SK-MEL-5 (cell line): ENCODE results near the gene PLK5. TPM values are rescaled to one million over a fixed set of nuclear protein-coding genes. Genes with fewer than 3 reads are reported as not detected.
A peak's percentile ranks its signal among the peaks of the same experiment; 100 is the strongest.
"Not testable (repeated sequence)": the region's sequence is repeated elsewhere in the genome, so short reads cannot be mapped to it uniquely, and the experiment has no call there.

Experiments used
- DNase-seq: peaks from one replicate; pipeline ENCODE4 v3.0.0-alpha.2; 2016; ENCODE audit warnings: low read depth, low spot score
- in situ Hi-C: cut with HindIII; loops from 2 replicates; pipeline ENCODE4 v1.10.0; 2016; ENCODE audit warnings: low sequenced_read_pairs, high pct_unique_total_duplicates, low pct_unique_long_range_greater_than_20kb
- total RNA-seq: library from RNA; depleted of rRNA; stranded (reverse); fragments of >200 nt; shearing (Covaris generic); gene quantifications from 2 replicates; pipeline ENCODE4 v1.2.3, GENCODE V29; 2014

The PLK5 gene
- total RNA-seq, 1 experiment from 2014 or later = not detected

DNA sequence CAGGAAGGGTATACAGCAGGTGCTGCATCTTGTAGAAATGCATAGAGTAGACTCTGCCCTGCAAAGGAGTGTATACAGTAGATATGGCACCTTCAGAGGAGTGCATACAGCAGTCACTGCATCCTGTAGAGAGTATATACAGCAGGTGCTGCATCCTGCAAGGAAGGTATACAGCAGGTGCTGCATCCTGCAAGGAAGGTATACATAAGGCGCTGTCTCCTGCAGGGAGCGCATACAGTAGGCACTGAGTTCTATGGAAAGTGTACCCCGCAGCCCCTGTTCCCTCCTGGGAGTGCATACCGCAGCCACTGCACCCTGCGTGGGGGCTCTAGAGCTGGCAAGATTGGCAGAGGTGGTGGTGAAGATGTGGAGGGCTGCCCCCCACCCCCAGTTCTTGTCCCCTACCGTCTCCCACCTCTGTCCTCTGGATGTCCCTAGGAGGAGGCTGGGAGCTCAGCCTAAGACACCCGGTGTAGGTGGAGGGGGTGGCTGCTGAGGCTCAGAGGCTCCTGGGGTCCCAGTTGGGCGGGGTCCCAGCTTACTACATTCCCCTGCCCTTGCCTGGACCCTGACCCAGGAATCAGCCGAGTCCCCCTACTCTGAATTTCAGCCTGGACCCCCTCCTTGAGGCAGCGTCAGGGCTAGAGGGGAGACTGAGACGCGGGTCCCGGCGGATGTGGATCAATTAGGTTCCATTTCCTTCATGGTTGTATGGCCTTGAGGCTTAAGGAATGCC is 8.7 kb upstream of the PLK5 start:
- no peak for DNase-seq
- in situ Hi-C loops = no loop called here

- peak; percentile 24 for DNase-seq
Observed at GRCh38 chr19:1516395-1516753, 7.5 kb upstream of the PLK5 start.

DNA sequence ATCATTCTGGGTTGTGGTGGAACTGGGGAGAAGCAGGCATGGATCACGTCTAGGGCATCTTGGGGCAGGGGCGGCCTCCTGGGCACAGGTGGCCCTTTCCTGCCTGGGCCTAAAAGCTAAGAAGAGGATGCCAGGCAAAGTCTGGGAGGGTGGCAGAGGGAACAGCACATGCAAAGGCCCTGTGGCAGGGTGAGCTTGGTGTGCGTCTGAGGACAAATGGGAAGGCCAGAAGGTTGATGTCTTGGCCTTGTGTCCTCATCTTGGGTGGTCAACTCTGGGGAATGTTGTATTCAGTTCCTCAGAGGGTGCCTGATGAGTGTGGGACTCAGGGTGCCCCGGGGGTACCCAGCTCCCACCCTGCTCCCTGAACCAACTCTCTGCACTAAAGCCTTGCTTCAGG is 5.4 kb upstream of the PLK5 start:
- DNase-seq = no peak
- in situ Hi-C loops = no loop called here

More at GRCh38 chr19:1516395-1516753, 7.5 kb upstream of the PLK5 start:
- in situ Hi-C loops = no loop called here

DNA sequence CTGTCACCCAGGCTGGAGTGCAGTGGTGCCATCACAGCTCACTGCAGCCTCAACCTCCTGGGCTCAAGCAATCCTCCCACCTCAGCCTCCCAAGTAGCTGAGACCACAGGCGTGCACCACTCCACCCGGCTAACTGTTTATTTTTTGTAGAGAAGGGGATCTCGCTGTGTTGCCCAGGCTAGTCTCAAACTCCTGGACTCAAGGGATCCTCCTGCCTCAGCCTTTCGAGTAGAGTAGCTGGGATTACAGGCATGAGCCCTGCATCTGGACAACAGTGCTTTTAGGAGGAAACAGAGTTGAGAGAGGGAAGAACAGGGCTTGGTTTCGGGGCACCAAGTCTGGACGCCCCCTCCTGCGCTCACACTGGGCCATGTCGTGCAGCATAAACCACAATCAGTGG is 4.1 kb upstream of the PLK5 start:
- in situ Hi-C loops, DNase-seq: not testable (repeated sequence)

GRCh38 chr19:1520203-1520780 is 3.6 kb upstream of the PLK5 start:
- DNase-seq = no peak
- in situ Hi-C loops = no loop called here

- peak; percentile 38 for DNase-seq
- in situ Hi-C loops = no loop called here
Observed at GRCh38 chr19:1521636-1522035, 2.2 kb upstream of the PLK5 start.

DNA sequence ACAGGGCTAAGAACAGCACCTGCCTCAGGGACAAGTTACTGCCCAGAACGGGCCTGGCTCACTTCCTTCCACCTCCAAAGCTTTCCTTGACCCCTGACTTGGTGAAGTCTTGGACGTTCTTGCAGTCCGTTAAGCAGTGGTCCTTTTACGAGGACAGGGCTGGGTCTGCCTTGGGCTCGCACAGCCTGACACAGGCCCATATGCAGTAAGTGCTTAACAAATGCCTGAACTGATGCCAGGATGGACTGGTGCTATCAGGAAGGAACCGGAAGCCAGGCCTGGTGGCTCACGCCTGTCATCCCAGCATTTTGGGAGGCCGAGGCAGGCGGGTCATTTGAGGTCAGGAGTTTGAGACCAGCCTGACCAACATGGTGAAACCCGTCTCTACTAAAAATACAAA is 1.8 kb upstream of the PLK5 start:
- in situ Hi-C loops = no loop called here
- DNase-seq = no peak

GRCh38 chr19:1522838-1523237 is 1.0 kb upstream of the PLK5 start:
- no peak for DNase-seq
- in situ Hi-C loops = no loop called here

DNA sequence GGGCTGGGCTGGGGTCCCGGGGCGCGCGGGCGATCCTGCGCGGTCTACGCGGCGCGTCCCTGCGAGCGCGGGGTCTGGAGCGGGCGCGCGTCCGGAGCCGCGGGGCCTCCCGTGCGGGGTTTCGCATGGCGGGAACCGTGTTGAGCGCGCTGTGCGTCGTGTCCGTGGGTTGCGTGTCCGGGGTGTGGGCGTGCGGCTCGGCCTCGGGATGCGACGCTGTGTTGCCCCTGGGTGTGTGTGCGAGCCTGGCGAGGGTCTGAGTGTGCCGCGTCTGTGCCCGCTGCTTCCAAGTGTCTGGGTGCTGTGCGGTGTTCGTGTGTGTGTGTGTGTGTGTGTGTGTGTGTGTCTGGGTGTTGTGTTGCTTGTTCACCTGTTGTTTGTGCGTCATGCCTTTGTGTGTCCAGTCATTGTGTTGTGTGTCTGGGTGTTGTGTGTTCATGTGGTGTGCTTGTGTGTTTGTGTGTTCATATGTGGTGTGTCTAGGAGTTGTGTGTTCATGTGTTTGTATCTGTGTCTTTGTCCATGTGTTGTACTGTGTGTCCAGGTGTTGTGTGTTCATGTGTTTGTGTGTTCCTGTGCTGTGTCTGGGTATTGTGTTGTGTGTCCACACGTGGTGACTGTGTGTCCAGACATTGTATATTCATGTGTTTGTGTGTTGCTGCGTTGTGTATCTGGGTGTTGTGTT is 552 bp downstream of the PLK5 start:
- no peak for DNase-seq
- in situ Hi-C loops = no loop called here

DNA sequence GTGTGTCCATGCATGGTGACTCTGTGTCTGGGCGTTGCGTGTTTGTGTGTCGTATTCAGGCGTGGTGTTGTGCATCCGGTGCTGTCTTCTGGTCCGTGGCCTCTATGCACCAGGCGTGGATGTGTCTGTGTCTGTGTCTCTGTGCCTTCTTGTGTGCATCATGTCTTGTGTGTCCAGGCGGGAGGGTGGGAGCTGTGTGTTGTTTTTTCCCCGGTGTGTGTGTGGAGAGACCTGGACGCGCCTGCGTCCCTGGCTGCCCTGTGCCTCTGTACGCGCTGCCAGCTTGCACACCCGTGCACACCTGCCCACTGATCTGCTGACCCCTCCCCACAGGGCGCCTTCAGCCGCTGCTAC is 1.1 kb downstream of the PLK5 start:
- in situ Hi-C loops = no loop called here
- DNase-seq = no peak

DNA sequence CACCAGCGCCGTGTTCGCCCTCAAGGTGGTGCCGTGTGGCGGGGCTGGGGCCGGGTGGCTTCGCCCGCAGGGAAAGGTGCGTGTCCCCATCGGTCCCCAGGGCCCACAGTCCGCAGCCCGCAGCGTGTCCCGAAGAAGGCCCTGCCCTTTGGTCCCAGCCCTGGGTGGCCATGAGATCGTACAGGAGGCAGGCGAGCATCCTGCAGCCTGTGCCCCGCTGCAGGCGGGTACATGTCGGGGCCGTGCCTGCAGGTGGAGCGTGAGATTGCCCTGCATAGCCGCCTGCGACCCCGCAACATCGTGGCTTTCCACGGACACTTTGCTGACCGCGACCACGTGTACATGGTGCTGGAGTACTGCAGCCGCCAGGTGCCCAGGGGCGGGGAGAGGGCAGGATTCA is 1.5 kb downstream of the PLK5 start:
- DNase-seq = no peak
- in situ Hi-C loops = no loop called here

DNA sequence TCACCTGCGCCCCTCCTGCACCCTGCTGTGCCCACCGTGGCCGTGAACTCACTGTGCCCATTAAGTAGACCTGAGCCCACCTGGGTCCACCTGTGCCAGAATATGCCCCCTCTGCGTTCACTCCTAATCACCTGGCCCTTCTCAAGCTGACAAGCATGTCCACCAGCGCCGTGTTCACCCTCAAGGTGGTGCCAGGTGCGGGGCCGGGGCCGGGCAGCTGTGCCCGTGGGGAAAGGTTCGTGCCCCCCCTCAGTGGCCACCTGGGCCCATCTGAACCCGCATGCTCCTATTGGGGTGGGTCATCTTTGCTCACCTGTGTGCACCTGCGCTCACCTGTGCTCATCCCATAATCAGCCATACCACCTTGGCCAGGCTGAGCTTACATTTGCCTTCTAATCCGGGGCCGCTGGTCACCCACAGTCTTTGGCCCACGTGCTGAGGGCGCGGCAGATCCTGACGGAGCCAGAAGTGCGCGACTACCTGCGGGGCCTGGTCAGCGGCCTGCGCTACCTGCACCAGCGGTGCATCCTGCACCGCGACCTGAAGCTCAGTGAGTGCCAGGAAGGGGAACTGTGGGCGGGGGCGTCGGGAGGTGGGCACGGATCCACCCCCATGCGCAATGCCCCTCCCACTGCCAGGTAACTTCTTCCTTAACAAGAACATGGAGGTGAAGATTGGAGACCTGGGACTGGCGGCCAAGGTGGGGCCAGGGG is 2.3 kb downstream of the PLK5 start:
- in situ Hi-C loops = no loop called here
- DNase-seq = no peak

DNA sequence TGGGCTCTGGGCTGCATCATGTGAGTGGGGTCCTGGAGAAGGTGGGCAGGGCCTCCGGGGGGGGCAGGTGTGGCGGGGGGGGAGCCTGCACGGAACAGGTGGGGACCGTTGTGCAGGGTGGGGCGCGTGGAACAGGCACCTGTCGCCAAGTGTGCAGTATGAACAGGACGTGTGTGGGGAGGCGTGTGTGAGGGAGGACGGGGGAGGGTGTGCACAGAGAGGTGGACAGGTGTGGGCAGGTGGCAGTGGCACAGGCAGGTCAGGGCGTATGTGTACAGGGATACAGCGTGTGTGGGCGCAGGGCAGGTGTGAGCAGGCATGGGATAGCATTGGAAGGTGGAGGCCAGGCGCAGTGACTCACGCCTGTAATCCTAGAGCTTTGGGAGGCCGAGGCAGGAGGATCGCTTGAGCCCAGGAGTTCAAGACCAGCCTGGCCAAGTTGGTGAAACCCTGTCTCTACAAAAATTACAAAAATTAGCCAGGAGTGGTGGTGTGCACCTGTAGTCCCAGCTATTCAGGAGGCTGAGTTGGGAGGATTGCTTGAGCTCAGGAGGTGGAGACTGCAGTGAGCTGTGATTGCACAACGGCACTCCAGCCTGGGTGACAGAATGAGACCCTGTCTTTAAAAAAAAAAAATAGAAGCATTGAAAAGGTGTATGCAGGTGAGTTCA is 3.2 kb downstream of the PLK5 start:
- DNase-seq = no peak

DNA sequence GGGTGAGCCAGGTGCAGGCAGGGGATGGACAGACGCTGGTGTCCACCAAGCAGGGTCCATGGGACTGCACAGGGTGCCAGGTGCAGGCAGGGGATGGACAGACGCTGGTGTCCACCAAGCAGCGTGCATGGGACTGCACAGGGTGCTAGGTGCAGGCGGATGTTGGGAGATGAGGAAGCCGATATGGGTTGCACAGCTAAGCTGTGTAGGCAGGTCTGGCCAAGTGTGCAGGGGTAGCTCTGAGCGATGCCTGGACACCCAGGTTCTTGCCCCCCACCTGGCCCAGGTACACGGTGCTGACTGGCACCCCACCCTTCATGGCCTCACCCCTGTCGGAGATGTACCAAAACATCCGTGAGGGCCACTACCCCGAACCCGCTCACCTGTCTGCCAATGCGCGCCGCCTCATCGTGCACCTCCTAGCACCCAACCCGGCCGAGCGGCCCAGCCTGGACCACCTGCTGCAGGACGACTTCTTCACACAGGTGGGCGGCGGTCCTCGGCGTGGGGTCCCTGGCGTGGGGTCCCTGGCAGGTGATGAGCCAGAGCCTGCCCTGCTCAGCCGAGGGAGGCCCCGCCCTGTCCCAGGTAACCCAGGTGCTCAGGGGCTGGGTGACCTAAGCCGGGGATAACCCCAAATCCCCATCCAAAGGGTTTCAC is 3.9 kb downstream of the PLK5 start:
- no peak for DNase-seq
- in situ Hi-C loops = no loop called here

More for the DNA sequence above, 3.2 kb downstream of the PLK5 start:
- in situ Hi-C loops = no loop called here

DNA sequence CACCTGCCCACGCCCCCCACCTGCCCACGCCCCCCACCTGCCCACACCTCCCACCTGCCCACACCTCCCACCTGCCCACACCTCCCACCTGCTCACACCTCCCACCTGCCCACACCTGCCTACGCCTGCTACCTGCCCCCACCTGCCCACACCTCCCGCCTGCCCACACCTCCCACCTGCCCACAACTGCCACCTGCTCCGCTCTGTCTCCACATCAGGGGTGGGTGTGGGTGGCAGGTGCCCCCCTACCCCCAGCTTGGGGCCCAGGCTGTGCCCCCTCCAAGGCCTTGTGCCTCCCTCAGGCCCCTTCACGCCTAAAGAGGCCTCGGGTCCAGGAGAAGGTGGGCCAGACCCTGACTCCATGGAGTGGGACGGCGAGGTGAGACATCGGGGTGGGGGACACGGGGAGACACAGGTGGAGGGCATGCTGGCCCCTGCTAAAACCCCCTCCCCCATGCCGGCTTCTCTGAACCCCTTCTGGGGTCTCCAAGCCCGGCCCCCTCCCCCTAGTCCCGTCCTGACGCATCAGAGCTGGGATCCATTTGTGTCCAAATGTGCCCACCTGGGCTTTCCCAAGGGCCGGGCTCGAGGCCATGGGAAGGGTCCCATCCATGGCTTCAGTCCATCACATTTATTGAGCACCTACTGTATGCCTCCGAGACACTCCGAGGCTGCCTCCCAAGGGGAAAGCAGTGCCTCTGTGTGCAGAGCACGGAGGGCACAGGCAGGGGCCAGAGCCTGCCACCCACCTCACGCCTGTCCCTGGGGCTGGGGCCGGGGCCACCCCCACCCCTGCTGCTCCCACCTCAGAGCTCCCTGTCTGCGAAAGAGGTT is 4.9 kb downstream of the PLK5 start:
- DNase-seq = no peak
- in situ Hi-C loops = no loop called here

DNA sequence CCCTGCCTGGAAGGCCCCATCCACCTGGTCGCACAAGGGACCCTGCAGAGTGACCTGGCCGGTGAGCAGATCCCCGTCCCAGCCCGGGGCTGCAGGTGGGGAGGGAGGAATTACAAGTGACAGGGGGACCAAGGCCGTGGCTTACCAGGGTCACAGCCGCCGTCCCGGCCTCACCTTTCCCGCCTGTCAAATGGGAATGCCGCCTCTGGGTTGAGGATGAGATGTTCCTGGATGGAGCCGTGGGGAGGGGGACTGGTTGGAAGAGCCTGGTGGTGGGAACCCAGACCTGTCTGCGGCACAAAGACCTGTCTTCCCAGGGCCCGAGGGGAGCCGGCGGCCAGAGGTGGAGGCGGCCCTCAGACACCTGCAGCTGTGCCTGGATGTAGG is 5.5 kb downstream of the PLK5 start:
- DNase-seq = no peak
- in situ Hi-C loops = no loop called here

DNA sequence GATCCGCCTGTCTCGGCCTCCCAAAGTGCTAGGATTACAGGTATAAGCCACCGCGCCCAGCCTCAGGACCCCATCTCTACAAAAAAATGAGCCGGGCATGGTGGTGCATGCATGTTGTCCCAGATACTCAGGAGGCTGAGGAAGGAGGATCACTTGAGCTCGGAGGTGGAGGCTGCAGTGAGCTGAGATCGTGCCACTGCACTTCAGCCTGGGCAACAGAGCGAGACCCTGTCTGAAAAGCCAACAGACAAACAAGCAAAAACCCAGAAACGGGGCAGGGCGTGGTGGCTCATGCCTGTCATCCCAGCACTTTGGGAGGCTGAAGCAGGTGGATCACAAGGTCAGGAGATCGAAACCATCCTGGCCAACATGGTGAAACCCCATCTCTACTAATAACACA is 7.0 kb downstream of the PLK5 start:
- DNase-seq, in situ Hi-C loops: not testable (repeated sequence)
